Measurements from ENCODE around the gene GAA.
A peak's percentile ranks its signal among the peaks of the same experiment; 100 is the strongest.
"Not testable (repeated sequence)": the region's sequence is repeated elsewhere in the genome, so short reads cannot be mapped to it uniquely, and the experiment has no call there.

The GAA gene

DNA sequence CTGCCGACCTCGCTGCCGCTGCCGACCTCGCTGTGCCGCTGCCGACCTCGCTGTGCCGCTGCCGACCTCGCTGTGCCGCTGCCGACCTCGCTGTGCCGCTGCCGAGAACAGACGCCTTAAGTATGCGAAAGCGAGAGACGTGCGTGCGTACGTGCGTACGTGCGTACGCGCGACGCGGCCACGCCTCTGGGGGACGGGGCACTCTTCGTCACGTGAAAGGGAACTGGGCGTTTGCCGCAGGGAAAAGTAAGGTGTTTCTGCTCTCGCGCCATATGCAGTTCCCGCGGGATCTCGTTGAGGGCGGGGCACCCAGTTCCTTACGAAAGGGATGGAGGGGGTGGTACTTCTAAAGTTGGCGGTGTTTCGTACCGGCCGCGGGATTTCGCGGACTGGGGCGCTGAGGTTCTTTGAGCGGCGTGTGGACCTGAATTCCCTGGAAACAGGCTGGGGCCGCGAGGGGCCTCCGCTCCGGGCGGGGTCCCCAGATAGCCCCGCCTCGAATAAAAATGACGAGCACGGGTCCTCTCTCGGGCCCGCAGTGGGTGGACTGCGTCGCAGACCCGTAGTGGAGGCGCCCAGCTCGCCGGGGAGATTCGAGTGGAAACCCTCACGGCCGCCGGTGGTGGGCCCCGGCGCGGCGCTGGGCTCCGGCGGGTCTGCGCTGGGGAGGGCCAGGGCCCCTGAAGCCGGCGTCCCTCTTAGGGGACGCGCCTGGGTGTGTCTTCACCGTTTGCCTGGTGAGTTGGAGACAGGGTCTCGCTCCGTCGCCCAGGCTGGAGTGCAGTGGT, 45.8 kb downstream of the GAA start, which contains the start of gene EIF4A3:
EIF4A3 (minus strand) TSS at position 94 of the 788 bp plus-strand sequence. CDS start 167 bp downstream, outside the sequence.
- Histone ChIP-seq H3K36me3 (peaks cover 20 to 41% (median 32%) of the 10 kb centered on the region in 11 experiments), H4K20me1 (peaks cover 40 to 46% (median 45%) of the 10 kb centered on the region in 11 experiments), H3K9me3 (replicated peaks in 1 of 11) (peaks cover 0 to 23% (median 9%) of the 10 kb centered on the region in 11 experiments; a peak in 17 of 22 replicates), H3K4me3 (peak within 1 kb of the TSS; percentile 75 to 98 (median 93)), H3K27me3 (no peaks in the 10 kb centered on the region), H3K9ac (peak within 1 kb of the TSS; percentile 89 to 99 (median 97)), H3K4me1 (peaks cover 43 to 65% (median 52%) of the 10 kb centered on the region in 10 experiments), H3K27ac (peak within 1 kb of the TSS; percentile 87 to 97 (median 97)), H3K4me2 (peak within 1 kb of the TSS; percentile 91 to 99 (median 96))
- TF ChIP-seq Cebpa-rat (IDR thresholded peaks at IDR 0.05), result no peak

DNA sequence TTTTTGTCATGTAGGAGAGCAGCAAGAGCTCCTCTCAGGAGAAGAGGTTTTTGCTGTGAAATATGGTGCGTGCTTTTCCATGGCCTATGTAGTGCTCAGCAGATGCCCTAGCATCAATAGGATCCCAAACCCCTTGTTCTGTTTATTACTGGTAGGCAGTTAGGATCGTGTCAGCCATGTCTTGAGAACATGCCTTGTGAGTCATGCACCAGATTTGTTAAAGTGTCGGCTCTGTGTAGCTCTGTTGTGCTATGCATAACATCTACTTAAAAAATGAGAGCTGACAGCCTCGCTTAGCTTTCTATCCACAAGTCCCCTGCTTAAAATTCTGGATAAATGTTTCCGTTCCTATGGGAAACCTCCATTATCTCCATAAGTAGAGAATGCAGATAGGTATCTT, 50.0 kb downstream of the GAA start:
- Histone ChIP-seq H3K4me1 (peaks cover 31 to 57% (median 46%) of the 10 kb centered on the region in 10 experiments), H4K20me1 (peaks cover 0 to 5% (median 4%) of the 10 kb centered on the region in 11 experiments; a peak in 18 of 22 replicates), H3K4me2 (peak overlapping the region in 10 of 11 experiments; percentile 38 to 80 (median 67); a peak in 16 of 22 replicates), H3K36me3 (peaks cover 0 to 18% (median 0%) of the 10 kb centered on the region in 11 experiments; a peak in 5 of 22 replicates), H3K9ac (peak overlapping the region in 8 of 11 experiments; percentile 11 to 62 (median 52); a peak in 9 of 22 replicates), H3K9me3 (replicated peaks in 1 of 11) (peaks cover 25 to 63% (median 42%) of the 10 kb centered on the region in 11 experiments), H3K27me3 (no peaks in the 10 kb centered on the region), H3K27ac (peak overlapping the region in 9 of 11 experiments; percentile 54 to 97 (median 78); a peak in 18 of 22 replicates), H3K4me3 (0 out of 20 replicates have a peak overlapping the region, but pooled peaks of 1 of the 10 experiments have one; percentile 8)
- TF ChIP-seq Cebpa-rat (IDR thresholded peaks at IDR 0.05), result no peak

DNA sequence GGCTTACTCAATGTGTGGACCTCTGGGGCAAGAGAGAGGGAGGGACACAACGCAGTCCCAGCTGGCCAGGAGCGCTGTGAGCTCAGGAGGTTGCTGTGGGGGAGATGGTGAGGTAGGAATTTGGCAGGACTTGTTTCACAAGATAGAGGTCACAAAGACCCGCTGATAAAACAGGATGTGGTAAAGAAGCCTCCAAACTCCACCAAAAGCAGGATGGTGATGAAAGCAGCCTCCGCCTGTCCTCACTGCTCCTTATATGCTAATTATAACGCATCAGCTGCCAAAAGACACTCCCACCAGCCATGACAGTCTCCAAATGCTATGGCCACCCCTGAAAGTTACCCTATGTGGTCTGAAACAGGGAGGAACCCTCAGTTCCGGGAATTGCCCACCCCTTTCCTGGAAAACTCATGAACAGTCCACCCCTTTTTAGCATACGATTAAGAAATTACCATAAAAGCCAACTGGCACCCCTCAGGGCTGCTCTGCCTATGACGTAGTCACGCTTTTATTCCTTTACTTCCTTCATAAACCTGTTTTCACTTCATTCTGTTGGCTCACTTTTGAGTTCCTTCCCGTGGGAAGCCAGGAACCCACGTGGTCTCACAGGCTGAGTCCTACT, 50.8 kb downstream of the GAA start:
- Histone ChIP-seq H4K20me1 (no peaks in the 10 kb centered on the region; a peak in 1 of 22 replicates), H3K27ac (peak overlapping the region in 10 of 11 experiments; percentile 48 to 97 (median 78); a peak in 20 of 22 replicates), H3K4me2 (peak overlapping the region; percentile 38 to 80 (median 67)), H3K4me3 (peak overlapping the region in 4 of 10 experiments; percentile 9 to 36 (median 19); a peak in 2 of 20 replicates), H3K9ac (peak overlapping the region in 9 of 11 experiments; percentile 10 to 64 (median 55); a peak in 12 of 22 replicates), H3K27me3 (no peaks in the 10 kb centered on the region), H3K9me3 (replicated peaks in 1 of 11) (peaks cover 33 to 72% (median 51%) of the 10 kb centered on the region in 11 experiments), H3K4me1 (peaks cover 31 to 57% (median 46%) of the 10 kb centered on the region in 10 experiments), H3K36me3 (peaks cover 0 to 18% (median 0%) of the 10 kb centered on the region in 11 experiments; a peak in 5 of 22 replicates)
- TF ChIP-seq Cebpa-rat (IDR thresholded peaks at IDR 0.05), result peak in 9 of 11 experiments; percentile 25 to 91 (median 80); a peak in 15 of 22 replicates

DNA sequence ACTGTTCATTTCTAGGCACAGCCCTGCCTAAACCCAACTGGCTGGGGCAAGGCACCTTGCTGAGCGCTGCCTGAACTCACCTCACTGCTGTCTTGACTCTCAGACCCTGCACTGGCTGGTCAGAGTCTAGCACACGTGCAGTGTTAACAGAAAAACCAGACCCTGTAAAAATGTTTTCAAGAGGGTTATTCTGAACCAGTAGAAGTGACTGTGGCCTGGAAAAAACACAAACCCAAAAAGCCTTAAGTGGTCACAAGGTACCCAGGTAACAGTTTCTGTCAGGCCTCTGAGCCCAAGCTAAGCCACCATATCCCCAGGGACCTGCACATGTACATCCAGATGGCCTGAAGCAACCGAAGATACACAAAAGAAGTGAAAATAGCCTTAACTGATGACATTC, 51.6 kb downstream of the GAA start:
- Histone ChIP-seq H3K4me3 (peak overlapping the region in 3 of 10 experiments; percentile 9 to 36 (median 24); a peak in 1 of 20 replicates), H3K27ac (peak overlapping the region in 10 of 11 experiments; percentile 48 to 97 (median 78); a peak in 18 of 22 replicates), H3K36me3 (peaks cover 0 to 18% (median 0%) of the 10 kb centered on the region in 11 experiments; a peak in 5 of 22 replicates), H3K4me2 (peak overlapping the region; percentile 38 to 80 (median 67); a peak in 19 of 22 replicates), H3K27me3 (no peaks in the 10 kb centered on the region), H4K20me1 (no peaks in the 10 kb centered on the region; a peak in 1 of 22 replicates), H3K9me3 (replicated peaks in 1 of 11) (peaks cover 37 to 76% (median 53%) of the 10 kb centered on the region in 11 experiments), H3K4me1 (peaks cover 31 to 56% (median 43%) of the 10 kb centered on the region in 10 experiments), H3K9ac (peak overlapping the region in 9 of 11 experiments; percentile 6 to 64 (median 55); a peak in 13 of 22 replicates)
- TF ChIP-seq Cebpa-rat (IDR thresholded peaks at IDR 0.05), result no peak

DNA sequence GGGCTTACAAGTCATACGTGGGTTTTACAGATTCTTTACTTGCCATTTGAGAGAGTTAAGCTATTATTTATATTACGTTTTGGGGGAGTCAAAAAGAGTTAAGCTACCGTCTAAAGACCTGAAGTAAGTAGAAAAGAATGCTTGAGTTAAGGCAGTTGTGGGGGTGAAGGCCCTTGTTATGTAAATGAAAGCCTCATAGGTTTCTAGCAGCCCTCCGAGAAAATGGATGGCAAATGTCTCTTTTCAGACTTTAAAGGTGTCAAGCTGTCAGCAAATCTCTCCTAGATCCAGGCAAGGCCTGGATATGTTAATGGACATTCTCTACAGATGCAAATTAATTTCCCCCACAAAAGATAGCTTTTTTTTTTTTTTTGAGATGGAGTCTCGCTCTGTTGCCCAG, 52.8 kb downstream of the GAA start:
- peaks cover 37 to 76% (median 53%) of the 10 kb centered on the region in 11 experiments for H3K9me3 ChIP-seq (replicated peaks in 1 of 11)
- peak overlapping the region in 4 of 11 experiments; percentile 56 to 80 (median 67); a peak in 5 of 22 replicates for H3K4me2 ChIP-seq
- H4K20me1 ChIP-seq, result no peaks in the 10 kb centered on the region
- H3K27ac ChIP-seq, result peak overlapping the region in 3 of 11 experiments; percentile 78 to 97 (median 80); a peak in 3 of 22 replicates
- no peak overlapping the region for H3K4me3 ChIP-seq
- peaks cover 19 to 44% (median 32%) of the 10 kb centered on the region in 10 experiments for H3K4me1 ChIP-seq
- H3K9ac ChIP-seq, result no peak overlapping the region
- no peak for TF ChIP-seq Cebpa-rat (IDR thresholded peaks at IDR 0.05)
- peaks cover 0 to 18% (median 0%) of the 10 kb centered on the region in 11 experiments; a peak in 5 of 22 replicates for H3K36me3 ChIP-seq
- no peaks in the 10 kb centered on the region for H3K27me3 ChIP-seq

GRCh38 chr17:80155600-80155999, 54.2 kb downstream of the GAA start:
- H4K20me1 ChIP-seq, result not testable (repeated sequence)

DNA sequence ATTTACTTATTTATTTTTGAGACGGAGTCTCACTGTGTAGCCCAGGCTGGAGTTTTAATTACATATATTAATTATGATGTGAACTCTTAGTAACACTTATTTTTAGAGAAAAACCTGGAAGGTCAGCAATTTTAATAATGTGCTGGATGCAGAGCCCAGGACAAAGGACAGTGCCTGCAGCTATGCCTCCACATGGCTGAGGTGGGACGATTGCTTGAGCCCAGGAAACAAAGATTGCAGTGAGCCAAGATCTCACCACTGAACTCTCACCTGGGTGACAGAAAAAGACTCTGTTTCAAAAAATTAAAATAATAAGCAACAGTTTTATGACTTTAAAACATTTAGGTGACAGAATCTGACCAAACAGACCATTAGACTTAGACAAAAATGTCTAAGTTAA, 57.5 kb downstream of the GAA start:
- Histone ChIP-seq H3K27ac (no peak overlapping the region), H3K4me3 (no peak overlapping the region), H3K36me3 (peaks cover 0 to 6% (median 0%) of the 10 kb centered on the region in 11 experiments; a peak in 3 of 22 replicates), H3K9ac (no peak overlapping the region), H3K4me1 (peaks cover 0 to 38% (median 26%) of the 10 kb centered on the region in 10 experiments; a peak in 16 of 20 replicates), H4K20me1 (no peaks in the 10 kb centered on the region), H3K4me2 (no peak overlapping the region), H3K9me3 (replicated peaks in 1 of 11) (peaks cover 34 to 38% (median 37%) of the 10 kb centered on the region in 11 experiments), H3K27me3 (no peaks in the 10 kb centered on the region)
- TF ChIP-seq Cebpa-rat (IDR thresholded peaks at IDR 0.05), result no peak

More at GRCh38 chr17:80155600-80155999, 54.2 kb downstream of the GAA start:
- Histone ChIP-seq H3K4me1 (peaks cover 18 to 39% (median 36%) of the 10 kb centered on the region in 10 experiments), H3K9me3 (replicated peaks in 1 of 11) (peaks cover 37 to 69% (median 53%) of the 10 kb centered on the region in 11 experiments)
- not testable (repeated sequence) for H3K4me3 ChIP-seq, H3K27me3 ChIP-seq, H3K4me2 ChIP-seq, H3K36me3 ChIP-seq, H3K9ac ChIP-seq, H3K27ac ChIP-seq

DNA sequence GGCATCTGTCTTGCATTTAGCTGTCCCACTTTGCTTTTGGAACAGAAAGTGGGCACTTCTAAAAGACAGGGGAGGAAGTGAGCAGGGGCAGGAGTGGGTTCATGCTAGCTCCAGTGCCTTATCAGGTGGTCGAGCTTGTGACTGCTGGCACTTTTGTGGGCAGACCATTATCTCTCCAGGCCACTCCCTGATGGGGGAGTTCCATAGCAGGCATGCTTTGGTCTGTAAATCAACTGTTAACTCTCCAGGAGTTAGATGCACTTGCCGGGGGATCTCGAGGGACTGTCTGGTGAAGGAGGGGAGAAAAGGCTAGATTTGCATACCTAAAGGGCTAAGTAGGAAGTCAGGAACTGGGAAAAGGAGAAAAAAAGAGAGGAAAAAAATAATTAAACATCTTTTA, 59.2 kb downstream of the GAA start:
- H3K4me1 ChIP-seq, result peaks cover 0 to 33% (median 23%) of the 10 kb centered on the region in 10 experiments; a peak in 16 of 20 replicates
- H3K9ac ChIP-seq, result no peak overlapping the region
- TF ChIP-seq Cebpa-rat (IDR thresholded peaks at IDR 0.05), result no peak
- no peak overlapping the region for H3K27ac ChIP-seq
- H3K27me3 ChIP-seq, result no peaks in the 10 kb centered on the region
- no peak overlapping the region for H3K4me3 ChIP-seq
- H3K9me3 ChIP-seq (replicated peaks in 1 of 11), result peaks cover 18 to 25% (median 21%) of the 10 kb centered on the region in 11 experiments
- no peaks in the 10 kb centered on the region for H4K20me1 ChIP-seq
- peak overlapping the region in 8 of 11 experiments; percentile 9 to 73 (median 62); a peak in 16 of 22 replicates for H3K4me2 ChIP-seq
- peaks cover 0 to 6% (median 0%) of the 10 kb centered on the region in 11 experiments; a peak in 3 of 22 replicates for H3K36me3 ChIP-seq
